H1 (cell line): ENCODE measurements around the gene CDC123. TPM values are rescaled to one million over a fixed set of nuclear protein-coding genes. Genes with fewer than 3 reads are reported as not detected.

Experiments
- CBX5 ChIP-seq: fragments of 300-800, 300-1000 bp; sonication (generic); IDR thresholded peaks from 2 replicates; pipeline ENCODE4 v1.7.1; 2016; ENCODE audit warnings: antibody characterized with exemption, low read length, low read depth
- JUN ChIP-seq: IDR thresholded peaks from 2 replicates; pipeline ENCODE4 v1.6.1; 2011; ENCODE audit warnings: low read depth, mild to moderate bottlenecking, improper control_type of control experiment, low read length
- JUND ChIP-seq: IDR thresholded peaks from 2 replicates; pipeline ENCODE4 v1.6.1; 2011; ENCODE audit warnings: mild to moderate bottlenecking, improper control_type of control experiment, low read length
- NANOG ChIP-seq: IDR thresholded peaks from 2 replicates; pipeline ENCODE4 v1.6.1; 2011; ENCODE audit warnings: low read length, low read depth, mild to moderate bottlenecking, inconsistent platforms; ENCODE audit not compliant: insufficient read depth, poor library complexity, severe bottlenecking
- POLR2A ChIP-seq, 2 experiments: IDR thresholded peaks; 1 replicate in 1 of 2; 2 replicates in 1 of 2; pipeline ENCODE4 v1.6.1; 2011; ENCODE audit warnings: low read depth in 2 of 2, low read length in 2 of 2, mild to moderate bottlenecking in 2 of 2; ENCODE audit errors: control extremely low read depth in 1 of 2
- POU5F1 ChIP-seq: IDR thresholded peaks from 2 replicates; pipeline ENCODE4 v1.6.1; 2011; ENCODE audit warnings: low read depth, mild to moderate bottlenecking, low read length, moderate library complexity
- RNF2 ChIP-seq: fragments of 200-900, 300-1000 bp; sonication (generic); IDR thresholded peaks from 2 replicates; pipeline ENCODE4 v1.7.1; 2016; ENCODE audit warnings: borderline replicate concordance, low read depth, mild to moderate bottlenecking, antibody characterized with exemption, low read length; ENCODE audit not compliant: poor library complexity, severe bottlenecking; ENCODE audit errors: missing control alignments
- TAF1 ChIP-seq: IDR thresholded peaks from 2 replicates; pipeline ENCODE4 v1.6.1; 2011; ENCODE audit warnings: mild to moderate bottlenecking, low read depth, low read length
- polyA plus RNA-seq, 7 experiments: library from polyadenylated mRNA; depleted of rRNA in 3 of 7; stranded (reverse) in 5 of 7; unstranded in 2 of 7; fragments of >200 nt in 5 of 7; fragments of 200-250 nt in 2 of 7; gene quantifications; 1 replicate in 5 of 7; 2 replicates in 1 of 7; 4 replicates in 1 of 7; pipeline versions ENCODE4 v1.2.1 to v1.2.3, GENCODE V29; 2011 to 2013; ENCODE audit warnings: missing spikeins in 2 of 7, mixed read lengths in 2 of 7
- total RNA-seq: library from RNA; stranded (reverse); fragmentation: NEBNext Ultra II Directional; extraction: Animal tissue kit (Norgen Biotek cat#: 25700); gene quantifications from 2 replicates; pipeline ENCODE4 v1.2.1, GENCODE V29; 2021

The CDC123 gene
- total and polyA plus RNA-seq, 2 of the 8 experiments (the other 6 are each of a cell fraction or from before 2014, with no cell fraction given): 115 to 202 TPM

DNA sequence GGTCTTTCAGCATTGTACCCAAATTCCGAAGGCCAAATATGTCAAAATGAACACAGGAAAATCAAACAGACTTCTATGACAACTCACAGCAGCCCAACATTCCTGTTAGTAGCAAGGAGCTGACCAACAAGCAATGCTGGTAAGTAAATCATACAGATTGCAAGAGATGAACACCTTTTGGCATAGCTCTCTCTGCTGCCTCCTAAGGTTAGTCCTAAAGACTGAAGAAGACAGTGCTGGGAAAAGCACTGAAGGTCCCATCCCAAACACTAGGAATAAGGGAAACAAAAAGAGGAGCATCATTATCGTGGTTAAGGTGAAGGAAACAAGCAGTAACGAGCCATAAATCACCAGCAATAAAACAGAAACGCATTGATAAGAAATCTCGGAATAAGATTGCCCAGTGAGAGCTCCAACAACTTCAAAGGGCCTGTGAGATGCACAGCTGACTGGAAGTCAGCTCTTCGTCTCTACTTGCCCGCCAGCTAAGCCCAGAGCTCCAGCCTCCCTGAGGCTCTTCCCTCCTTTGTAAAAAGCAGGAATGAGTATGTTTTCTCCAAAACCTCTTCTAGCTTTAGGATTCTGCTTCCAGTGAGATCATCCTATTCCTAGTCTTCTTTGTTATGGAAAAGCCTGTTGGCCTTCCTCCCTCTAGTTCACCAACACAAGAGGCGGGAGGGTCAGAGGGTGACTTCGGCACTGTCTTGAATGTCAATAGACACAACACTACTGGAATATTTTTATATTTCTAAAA lies 15.6 kb upstream of the CDC123 start (continued):
- TF ChIP-seq RNF2 (no peak), JUN (0 out of 2 replicates have a peak, but pooled peaks have one; percentile 65), TAF1 (0 out of 2 replicates have a peak, but pooled peaks have one; percentile 39), POU5F1 (0 out of 2 replicates have a peak, but pooled peaks have one; percentile 63), CBX5 (no peak), NANOG (no peak), POLR2A (IDR thresholded peaks at IDR 0.05; ENCODE audit: control extremely low read depth in 1 of 2, low read depth in 2 of 2, low read length in 2 of 2) (peak; percentile 35 to 39; a peak in 2 of 3 replicates), JUND (peak; percentile 75)
